Esophagus muscularis mucosa (tissue), 4 donors: Measurements from ENCODE around the gene SDF2L1. TPM values are rescaled to one million over a fixed set of nuclear protein-coding genes. Genes with fewer than 3 reads are reported as not detected.

Source experiments
- DNase-seq: peaks from one replicate; pipeline ENCODE4 v3.0.0-alpha.2; 2017; ENCODE audit errors: extremely low spot score
- H3K27ac ChIP-seq, 4 donors: fragments of 200-600 bp; sonication (generic); replicated peaks in 1 of 4; 1 replicate in 3 of 4; 2 replicates in 1 of 4; pipeline ENCODE4 v1.5.1; 2016 to 2019; ENCODE audit warnings: mild to moderate bottlenecking in 1 of 4
- H3K27me3 ChIP-seq, 4 donors: fragments of 200-600 bp; sonication (generic); one replicate each; pipeline versions ENCODE4 v1.5.1 to v1.6.0; 2016 to 2019
- H3K36me3 ChIP-seq, 4 donors: fragments of 200-600 bp; sonication (generic); one replicate each; pipeline ENCODE4 v1.5.1; 2016 to 2019
- H3K4me1 ChIP-seq, 4 donors: fragments of 200-600 bp; sonication (generic); one replicate each; pipeline ENCODE4 v1.5.1; 2016 to 2019
- H3K4me3 ChIP-seq, 4 donors: fragments of 200-600 bp; sonication (generic); 1 replicate in 2 of 4; 2 replicates in 2 of 4; pipeline ENCODE4 v1.5.1; 2016 to 2019; ENCODE audit warnings: mild to moderate bottlenecking in 4 of 4, moderate library complexity in 1 of 4
- H3K9me3 ChIP-seq, 4 donors: fragments of 200-600 bp; sonication (generic); 1 replicate in 3 of 4; 2 replicates in 1 of 4; pipeline ENCODE4 v1.5.1; 2016 to 2019
- EP300 ChIP-seq: sonication (generic); formaldehyde crosslinking; IDR thresholded peaks from one replicate; pipeline ENCODE4 v1.6.1; 2017; ENCODE audit warnings: antibody characterized with exemption
- POLR2A ChIP-seq: fragments of 450-650 bp; IDR thresholded peaks from one replicate; pipeline ENCODE4 v1.6.1; 2017; ENCODE audit warnings: antibody characterized with exemption, moderate library complexity, mild to moderate bottlenecking, low read depth
- POLR2AphosphoS5 ChIP-seq, 2 donors: sonication (generic); formaldehyde crosslinking; IDR thresholded peaks; one replicate each; pipeline ENCODE4 v1.6.1; 2017; ENCODE audit warnings: antibody characterized with exemption in 2 of 2
- WGBS: methylation state at CpG from one replicate; pipeline ENCODE4 v1.1.5; 2018; 5-methylcytosine and 5-hydroxymethylcytosine counted together
- intact Hi-C: fragments of 100-400 bp; cut with DNase I; formaldehyde crosslinking; loops from one replicate; pipeline ENCODE4 v1.15.1; 2023
- total RNA-seq, 4 donors: library from RNA; depleted of rRNA; stranded (reverse); fragments of >200 nt; gene quantifications; one replicate each; pipeline versions ENCODE4 v1.1.0 to v1.2.1, GENCODE V29; 2016
- TF ChIP-seq, protein P1 (sequence below), 3 experiments: fragments of 200-600 bp in 2 of 3; fragments of 450-650 bp in 1 of 3; sonication (generic) in 2 of 3; IDR thresholded peaks; one replicate each; pipeline ENCODE4 v1.5.1; 2017 to 2019; ENCODE audit warnings: antibody characterized with exemption in 3 of 3, mild to moderate bottlenecking in 2 of 3, moderate library complexity in 1 of 3

Gene SDF2L1
- total RNA-seq, 4 donors from 2014 or later = 22.4 to 40.8 (median 29.3) TPM

- TF ChIP-seq, protein P1, sequence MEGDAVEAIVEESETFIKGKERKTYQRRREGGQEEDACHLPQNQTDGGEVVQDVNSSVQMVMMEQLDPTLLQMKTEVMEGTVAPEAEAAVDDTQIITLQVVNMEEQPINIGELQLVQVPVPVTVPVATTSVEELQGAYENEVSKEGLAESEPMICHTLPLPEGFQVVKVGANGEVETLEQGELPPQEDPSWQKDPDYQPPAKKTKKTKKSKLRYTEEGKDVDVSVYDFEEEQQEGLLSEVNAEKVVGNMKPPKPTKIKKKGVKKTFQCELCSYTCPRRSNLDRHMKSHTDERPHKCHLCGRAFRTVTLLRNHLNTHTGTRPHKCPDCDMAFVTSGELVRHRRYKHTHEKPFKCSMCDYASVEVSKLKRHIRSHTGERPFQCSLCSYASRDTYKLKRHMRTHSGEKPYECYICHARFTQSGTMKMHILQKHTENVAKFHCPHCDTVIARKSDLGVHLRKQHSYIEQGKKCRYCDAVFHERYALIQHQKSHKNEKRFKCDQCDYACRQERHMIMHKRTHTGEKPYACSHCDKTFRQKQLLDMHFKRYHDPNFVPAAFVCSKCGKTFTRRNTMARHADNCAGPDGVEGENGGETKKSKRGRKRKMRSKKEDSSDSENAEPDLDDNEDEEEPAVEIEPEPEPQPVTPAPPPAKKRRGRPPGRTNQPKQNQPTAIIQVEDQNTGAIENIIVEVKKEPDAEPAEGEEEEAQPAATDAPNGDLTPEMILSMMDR (IDR thresholded peaks at IDR 0.05) = no peak
- TF ChIP-seq EP300 (no peak), POLR2A (no peak), POLR2AphosphoS5 (IDR thresholded peaks at IDR 0.05) (no peak)
- no peak for DNase-seq
- H3K27me3 ChIP-seq = peaks cover 0 to 51% (median 11%) of the 10 kb centered on the region in 4 donors
- peaks cover 0 to 21% (median 18%) of the 10 kb centered on the region in 4 donors for H3K4me1 ChIP-seq
- intact Hi-C loops = no loop called here
- H3K36me3 ChIP-seq = no peaks in the 10 kb centered on the region
- WGBS = 86% methylated on average over 6 of the region's 7 CpGs
- H3K4me3 ChIP-seq = no peak overlapping the region
- no peak overlapping the region for H3K27ac ChIP-seq
- H3K9me3 ChIP-seq = no peaks in the 10 kb centered on the region
Measured at GRCh38 chr22:21660904-21661303, 18.8 kb downstream of the SDF2L1 start.

- no peaks in the 10 kb centered on the region for H3K36me3 ChIP-seq
- no peak for DNase-seq
- H3K4me1 ChIP-seq = peaks cover 6 to 26% (median 24%) of the 10 kb centered on the region in 4 donors
- H3K9me3 ChIP-seq = no peaks in the 10 kb centered on the region
- 96% methylated on average over 5 of the region's 5 CpGs for WGBS
- H3K27ac ChIP-seq = no peak overlapping the region
- intact Hi-C loops = no loop called here
- TF ChIP-seq EP300 (no peak), POLR2AphosphoS5 (IDR thresholded peaks at IDR 0.05) (no peak), POLR2A (no peak)
- TF ChIP-seq, protein P1 (IDR thresholded peaks at IDR 0.05) = no peak
- peaks cover 0 to 40% (median 9%) of the 10 kb centered on the region in 4 donors for H3K27me3 ChIP-seq
- no peak overlapping the region for H3K4me3 ChIP-seq
Measured at GRCh38 chr22:21661991-21662390, 19.9 kb downstream of the SDF2L1 start.

DNA sequence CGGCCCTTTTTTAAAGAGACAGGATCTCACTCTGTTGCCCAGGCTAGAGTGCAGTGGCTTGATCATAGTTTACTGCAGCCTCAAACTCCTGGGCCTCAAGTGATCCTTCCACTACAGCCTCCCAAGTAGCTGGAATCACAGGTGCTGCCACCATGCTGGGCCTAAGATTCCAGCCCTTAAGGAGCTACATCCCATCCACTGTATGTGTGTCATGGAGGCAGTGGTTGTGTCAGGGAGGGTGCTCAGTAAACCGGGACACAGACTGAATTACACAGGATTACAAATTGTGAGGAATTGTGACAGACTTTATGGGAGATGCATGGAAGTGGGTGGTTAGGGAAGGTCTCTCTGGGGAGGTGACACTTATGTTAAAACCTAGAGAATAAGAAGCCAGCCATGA, 21.6 kb downstream of the SDF2L1 start:
- intact Hi-C loops = no loop called here
- TF ChIP-seq, protein P1 (IDR thresholded peaks at IDR 0.05) = no peak
- TF ChIP-seq EP300 (no peak), POLR2AphosphoS5 (IDR thresholded peaks at IDR 0.05) (no peak)

GRCh38 chr22:21665047-21665851, 23.1 kb downstream of the SDF2L1 start:
- H3K27ac ChIP-seq = peak overlapping the region; percentile 87 to 92 (median 91)
- intact Hi-C loops = no loop called here
- peaks cover 0 to 11% (median 0%) of the 10 kb centered on the region in 4 donors for H3K27me3 ChIP-seq
- H3K9me3 ChIP-seq = no peaks in the 10 kb centered on the region
- DNase-seq = no peak
- no peak for TF ChIP-seq EP300
- TF ChIP-seq POLR2A = no peak
- TF ChIP-seq, protein P1 (IDR thresholded peaks at IDR 0.05) = no peak
- TF ChIP-seq POLR2AphosphoS5 (IDR thresholded peaks at IDR 0.05) = no peak
- H3K36me3 ChIP-seq = peaks cover 4 to 13% (median 8%) of the 10 kb centered on the region in 4 donors
- peak overlapping the region; percentile 73 to 85 (median 80) for H3K4me3 ChIP-seq
- WGBS = 78% methylated on average over 25 of the region's 26 CpGs
- H3K4me1 ChIP-seq = peaks cover 8 to 22% (median 18%) of the 10 kb centered on the region in 4 donors

More for the DNA sequence above, 21.6 kb downstream of the SDF2L1 start:
- no peak overlapping the region for H3K27ac ChIP-seq
- H3K4me3 ChIP-seq = no peak overlapping the region
- WGBS = 95% methylated on average over 2 of the region's 2 CpGs
- H3K27me3 ChIP-seq = peaks cover 0 to 23% (median 0%) of the 10 kb centered on the region in 4 donors
- no peaks in the 10 kb centered on the region for H3K9me3 ChIP-seq
- H3K4me1 ChIP-seq = peaks cover 8 to 22% (median 18%) of the 10 kb centered on the region in 4 donors
- H3K36me3 ChIP-seq = no peaks in the 10 kb centered on the region
- DNase-seq = no peak
